ENCODE measurements around the gene ZDHHC8.

ZDHHC8 gene

GRCh38 chr22:20157430-20158183 lies 26.0 kb downstream of the ZDHHC8 start:
- in situ Hi-C loops (cut with MboI; ENCODE audit: low sequenced_read_pairs) = loop anchor here (10.0 kb wide), 1 partner anchor 107 kb away; the partner anchor contains the start of gene RTN4R

- in situ Hi-C loops (cut with MboI; ENCODE audit: low sequenced_read_pairs) = loop anchor here (10.0 kb wide), 1 partner anchor 106 kb away; the partner anchor contains the start of gene RTN4R
Observed at GRCh38 chr22:20158391-20159036, 26.9 kb downstream of the ZDHHC8 start.

- in situ Hi-C loops (cut with MboI; ENCODE audit: low sequenced_read_pairs) = loop anchor here (10.0 kb wide), 1 partner anchor 106 kb away; the partner anchor contains the start of gene RTN4R
Observed at GRCh38 chr22:20159076-20159475, 27.5 kb downstream of the ZDHHC8 start.

DNA sequence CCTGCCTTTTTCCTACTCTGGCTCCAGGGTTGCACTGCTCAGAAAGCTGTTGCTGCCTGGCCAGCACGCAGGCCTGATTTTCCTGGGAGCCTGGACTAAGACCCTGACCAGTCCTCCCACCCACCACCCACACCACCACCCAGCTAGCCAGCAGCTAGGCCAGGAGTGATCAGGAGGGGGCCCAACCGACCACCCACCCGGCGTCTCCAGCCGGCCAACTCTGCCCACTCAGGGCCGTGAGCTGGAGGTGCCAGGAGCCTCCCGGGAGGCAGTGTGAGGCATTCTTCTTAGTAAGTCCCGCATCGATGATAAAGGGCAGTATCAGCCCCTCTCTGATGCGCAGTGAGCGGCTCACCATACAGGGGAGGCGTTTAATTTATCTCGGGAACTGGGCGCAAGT lies 27.9 kb downstream of the ZDHHC8 start:
- in situ Hi-C loops (cut with MboI; ENCODE audit: low sequenced_read_pairs) = loop anchor here (10.0 kb wide), 1 partner anchor 105 kb away; the partner anchor contains the start of gene RTN4R

- in situ Hi-C loops (cut with MboI; ENCODE audit: low sequenced_read_pairs) = no loop called here
Observed at GRCh38 chr22:20160041-20160440, 28.4 kb downstream of the ZDHHC8 start.

GRCh38 chr22:20164863-20165262 lies 33.3 kb downstream of the ZDHHC8 start:
- in situ Hi-C loops (cut with MboI; ENCODE audit: low sequenced_read_pairs) = no loop called here

DNA sequence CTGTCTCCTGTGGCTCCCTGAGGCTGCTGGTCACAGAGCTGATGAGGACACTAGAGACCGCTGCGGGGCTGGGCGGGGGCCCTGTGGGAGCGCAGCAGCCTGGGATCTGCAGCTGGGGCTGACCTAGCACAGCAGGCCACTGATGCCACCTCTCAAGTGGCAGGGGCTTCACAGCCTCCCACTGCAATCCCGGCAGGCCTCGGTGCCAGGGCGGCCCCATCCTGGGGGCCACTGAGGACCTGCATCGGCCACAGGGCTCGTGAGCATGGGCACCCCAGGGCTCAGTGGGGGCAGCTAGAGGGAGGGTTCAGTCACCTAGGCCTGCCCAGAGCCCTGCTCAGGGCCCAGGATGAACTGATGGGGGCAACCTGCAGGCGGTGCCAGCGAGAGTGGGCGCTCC lies 33.8 kb downstream of the ZDHHC8 start:
- in situ Hi-C loops (cut with MboI; ENCODE audit: low sequenced_read_pairs) = no loop called here

GRCh38 chr22:20165913-20166312 lies 34.3 kb downstream of the ZDHHC8 start:
- in situ Hi-C loops (cut with MboI; ENCODE audit: low sequenced_read_pairs) = no loop called here

DNA sequence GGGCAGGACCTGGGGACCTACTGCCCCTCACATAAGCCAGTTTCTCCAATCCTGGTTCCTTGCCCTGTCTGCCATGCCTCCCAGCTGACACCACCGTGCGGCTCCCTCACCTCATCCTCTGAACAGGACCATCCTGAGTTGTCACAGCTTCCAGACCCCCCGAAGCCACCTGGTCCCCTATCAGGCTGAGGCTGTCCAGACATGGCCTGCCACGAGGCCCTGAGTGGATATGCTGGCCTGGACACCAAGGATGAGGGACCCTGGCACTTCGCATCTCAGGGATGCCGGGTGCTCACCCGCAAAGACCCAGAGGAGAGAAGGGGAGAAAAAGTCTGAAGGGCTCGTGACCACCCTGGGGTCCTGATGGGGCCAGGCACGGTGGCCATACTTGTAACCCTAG lies 35.1 kb downstream of the ZDHHC8 start:
- in situ Hi-C loops (cut with MboI; ENCODE audit: low sequenced_read_pairs) = no loop called here

DNA sequence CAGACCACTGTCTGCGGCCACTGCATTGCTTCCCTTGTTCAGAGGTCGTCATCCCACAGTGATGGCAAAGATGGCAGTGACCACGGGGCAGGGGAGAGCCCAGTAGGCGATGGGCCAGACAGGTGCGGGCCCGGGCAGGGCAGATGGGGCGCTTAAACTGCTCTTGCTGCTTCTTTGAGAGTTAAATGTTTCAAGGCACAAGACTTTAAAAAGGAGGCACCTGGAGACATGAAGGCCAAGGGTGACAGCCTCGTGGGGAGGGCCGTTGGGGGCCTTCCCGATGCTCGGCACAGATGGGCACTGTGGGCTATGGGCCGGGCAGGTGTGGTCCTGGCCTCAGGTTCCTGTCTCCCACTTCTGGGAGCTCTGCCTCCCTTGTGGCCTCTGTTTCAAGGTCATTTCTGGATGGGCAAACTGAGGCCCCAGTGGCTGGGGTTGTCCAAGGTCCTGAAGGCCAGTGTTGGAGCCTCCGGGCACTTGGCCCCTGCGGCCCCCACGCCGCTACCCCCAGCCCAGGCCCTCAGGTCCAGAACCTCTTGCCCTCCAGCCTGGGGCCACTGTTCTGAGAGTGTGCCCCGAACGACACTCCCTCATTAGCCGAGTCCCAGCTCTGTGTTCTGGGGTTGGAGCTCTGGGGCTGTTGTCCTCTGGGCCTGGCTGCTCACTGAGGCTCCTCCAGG lies 36.2 kb downstream of the ZDHHC8 start:
- in situ Hi-C loops (cut with MboI; ENCODE audit: low sequenced_read_pairs) = no loop called here

GRCh38 chr22:20169253-20169822 lies 37.7 kb downstream of the ZDHHC8 start:
- in situ Hi-C loops (cut with MboI; ENCODE audit: low sequenced_read_pairs) = no loop called here

DNA sequence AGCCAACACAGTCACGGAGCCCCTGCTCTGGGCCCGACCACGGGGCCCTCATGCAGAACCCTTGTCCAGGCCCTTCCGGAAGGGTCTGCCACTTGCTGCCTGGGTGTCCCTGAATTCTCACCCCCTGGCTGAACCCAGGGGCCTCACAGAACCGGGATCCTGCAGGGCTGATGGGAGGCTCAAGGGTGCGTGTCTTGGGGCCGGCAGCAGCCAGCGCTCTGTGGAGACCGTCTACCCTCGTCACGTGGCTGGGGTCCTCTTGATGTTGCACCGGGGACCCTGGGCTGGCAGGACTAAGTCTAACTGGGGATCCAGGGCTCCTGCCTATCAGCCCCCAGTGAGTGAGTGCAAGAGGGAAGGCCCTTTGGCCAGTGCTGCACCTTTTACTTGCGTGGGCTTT lies 38.6 kb downstream of the ZDHHC8 start:
- in situ Hi-C loops (cut with MboI; ENCODE audit: low sequenced_read_pairs) = no loop called here

DNA sequence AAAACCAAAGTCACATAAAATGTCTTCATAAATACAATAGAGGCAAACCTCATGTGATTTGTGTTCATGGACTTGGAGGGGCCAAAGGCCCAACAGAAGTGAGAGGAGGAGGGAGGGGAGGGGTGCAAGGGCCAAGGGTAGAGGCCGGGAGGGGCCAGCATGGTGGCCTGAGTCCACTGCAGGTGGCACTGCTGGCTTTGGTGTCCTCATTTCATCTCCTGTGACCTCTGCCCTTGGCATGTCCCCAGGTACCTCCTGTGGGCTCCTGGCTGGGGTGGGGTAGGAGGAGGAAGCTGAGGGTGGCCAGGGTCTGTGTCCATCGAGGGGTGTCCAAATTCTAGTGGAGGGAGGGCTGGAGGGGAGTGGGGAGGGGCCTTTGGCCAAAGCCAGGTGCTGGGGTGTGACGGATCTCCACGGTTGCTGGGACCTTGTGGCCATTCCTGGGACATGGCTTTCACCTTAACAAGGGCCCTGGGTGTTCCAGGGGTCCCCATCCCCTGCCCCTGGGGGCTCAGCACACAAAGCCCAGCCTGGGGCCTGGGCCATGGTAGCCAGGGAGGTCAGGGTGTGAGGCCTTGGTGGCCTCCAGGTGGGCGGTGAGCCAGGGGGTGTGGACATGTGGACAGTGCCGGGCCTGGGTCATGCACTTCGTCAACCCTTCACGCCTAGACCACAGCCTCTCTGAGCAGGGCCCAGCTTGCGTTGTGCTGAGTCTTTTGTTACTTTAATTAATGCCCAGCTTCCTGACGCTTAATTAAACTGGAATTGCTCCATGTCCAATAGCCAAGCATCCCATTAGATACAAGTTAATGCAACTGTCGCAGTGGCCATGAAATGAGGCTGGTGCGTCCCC lies 39.9 kb downstream of the ZDHHC8 start:
- in situ Hi-C loops (cut with MboI; ENCODE audit: low sequenced_read_pairs) = no loop called here

- in situ Hi-C loops (cut with MboI; ENCODE audit: low sequenced_read_pairs) = no loop called here
Observed at GRCh38 chr22:20172141-20172613, 40.6 kb downstream of the ZDHHC8 start.

- in situ Hi-C loops (cut with MboI; ENCODE audit: low sequenced_read_pairs) = no loop called here
Observed at GRCh38 chr22:20173246-20173645, 41.6 kb downstream of the ZDHHC8 start.

GRCh38 chr22:20173772-20174171 lies 42.2 kb downstream of the ZDHHC8 start:
- in situ Hi-C loops (cut with MboI; ENCODE audit: low sequenced_read_pairs) = no loop called here

DNA sequence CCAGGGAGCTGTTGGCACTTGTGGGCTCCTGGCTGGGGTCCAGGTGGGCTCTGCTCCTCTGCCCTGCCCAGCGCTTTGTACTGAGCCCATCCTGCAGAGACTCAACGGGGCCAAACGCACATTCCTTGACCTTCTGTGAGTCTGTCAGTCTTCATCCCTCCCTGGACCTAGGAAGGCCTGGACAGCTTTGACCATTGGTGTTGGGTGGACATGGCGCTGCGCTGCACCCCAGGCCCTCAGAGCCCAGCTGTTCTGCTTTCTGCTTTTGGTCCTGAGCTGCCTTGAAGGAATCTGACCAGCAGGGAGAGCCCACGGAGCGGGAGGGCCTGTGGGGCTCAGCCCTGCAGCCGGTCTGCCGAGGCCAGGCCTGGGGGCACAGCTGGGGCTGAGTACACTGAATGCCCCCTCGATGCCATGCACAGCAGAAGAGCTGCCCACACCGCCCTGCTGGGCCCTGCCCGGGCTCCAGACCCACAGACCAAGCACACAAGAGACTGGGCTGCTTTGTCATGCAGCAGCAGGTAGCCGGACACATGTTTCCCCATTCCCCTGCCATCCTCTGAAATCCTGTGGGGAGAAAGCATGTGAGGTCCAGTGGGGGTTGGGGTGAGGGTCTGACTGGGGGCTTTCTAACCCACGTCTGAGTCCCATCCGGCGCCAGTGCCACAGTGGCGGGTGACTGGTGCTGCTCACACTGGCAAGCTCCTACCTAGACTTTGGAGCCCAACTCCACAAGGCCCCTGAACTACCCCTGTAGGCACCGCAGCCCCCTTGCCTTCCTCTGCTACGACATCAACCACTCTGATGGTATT lies 43.4 kb downstream of the ZDHHC8 start:
- in situ Hi-C loops (cut with MboI; ENCODE audit: low sequenced_read_pairs) = no loop called here

GRCh38 chr22:20175597-20175900 lies 43.9 kb downstream of the ZDHHC8 start:
- in situ Hi-C loops (cut with MboI; ENCODE audit: low sequenced_read_pairs) = no loop called here

DNA sequence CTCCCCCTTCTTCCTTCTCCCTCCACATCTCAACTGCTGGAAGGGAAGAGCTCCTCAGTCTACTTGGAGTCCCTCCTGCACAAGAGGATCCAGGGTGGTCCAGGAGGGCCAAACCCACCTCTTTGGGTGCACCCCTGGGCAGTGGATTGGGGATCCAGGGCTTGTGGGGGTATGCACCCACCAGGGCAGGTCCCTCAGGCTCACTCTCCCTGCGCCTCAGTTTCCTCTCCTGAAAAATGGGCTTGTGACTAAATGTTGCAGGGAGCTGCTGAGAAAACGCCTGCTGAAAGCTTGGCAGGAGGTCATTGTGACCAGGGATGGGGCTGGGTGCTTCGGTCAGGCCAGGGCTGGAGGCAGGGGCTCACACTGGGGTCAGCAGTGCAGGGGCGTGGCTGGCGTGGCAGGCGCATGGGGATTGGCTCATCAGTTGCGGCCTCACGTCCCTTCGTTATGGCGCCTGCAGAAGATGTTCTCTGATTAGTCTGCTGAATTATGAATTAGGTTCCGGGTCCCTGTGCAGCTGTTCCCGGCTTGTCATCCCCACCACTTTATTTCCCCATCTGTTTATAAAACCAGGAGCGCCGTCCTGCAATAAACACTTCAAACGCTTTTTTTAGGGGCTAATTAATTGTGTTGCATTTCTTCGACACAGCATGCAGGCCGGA lies 44.9 kb downstream of the ZDHHC8 start:
- in situ Hi-C loops (cut with MboI; ENCODE audit: low sequenced_read_pairs) = no loop called here
